HS-5 (cell line): Measurements from ENCODE around the gene PRRC2A.

Experiments used
- DNase-seq: peaks from one replicate; pipeline ENCODE4 v3.0.0-alpha.2; 2012; ENCODE audit warnings: low read depth

PRRC2A gene

GRCh38 chr6:31666337-31666965 lies 45.9 kb downstream of the PRRC2A start:
- no peak for DNase-seq

- DNase-seq: no peak
Observed at GRCh38 chr6:31669676-31670075, 49.2 kb downstream of the PRRC2A start, which contains the start of gene LY6G5B. TSS of gene LY6G5B (plus strand) at chr6:31669976. CDS start at chr6:31670951, 975 bp downstream.

GRCh38 chr6:31676322-31676903 lies 55.9 kb downstream of the PRRC2A start:
- DNase-seq: no peak

GRCh38 chr6:31676904-31677303 lies 56.4 kb downstream of the PRRC2A start:
- DNase-seq: no peak

- no peak for DNase-seq
Observed at GRCh38 chr6:31677955-31678354, 57.4 kb downstream of the PRRC2A start.

- no peak for DNase-seq
Observed at GRCh38 chr6:31680226-31681134, 60.0 kb downstream of the PRRC2A start, which contains the start of gene LY6G5C. TSS of gene LY6G5C (minus strand) at chr6:31681067. CDS start at chr6:31680373, 694 bp downstream.

GRCh38 chr6:31681135-31681671 lies 60.7 kb downstream of the PRRC2A start:
- no peak for DNase-seq

GRCh38 chr6:31683591-31683990 lies 63.1 kb downstream of the PRRC2A start:
- DNase-seq: no peak

GRCh38 chr6:31686483-31686882 lies 66.0 kb downstream of the PRRC2A start:
- DNase-seq: no peak

- DNase-seq: no peak
Observed at GRCh38 chr6:31687321-31687720, 66.8 kb downstream of the PRRC2A start.
